HepG2 (cell line): ENCODE data around the gene CAV3. TPM values are rescaled to one million over a fixed set of nuclear protein-coding genes. Genes with fewer than 3 reads are reported as not detected.

ENCODE experiments used
- ATAC-seq: fragments of 200-7000 bp; cut with Tn5 transposase; 3 replicates; pipeline ENCODE4 v1.9.1; 2020; ENCODE audit warnings: mild to moderate bottlenecking, moderate library complexity
- BruUV-seq: library from RNA; stranded (reverse); fragments of 400-500 nt; replicated peaks from 2 replicates; lab custom pipeline; 2021; lab: Mats Ljungman, UMichigan
- CTCF ChIA-PET: fragments of 300-600 bp; formaldehyde crosslinking; extraction: SDS; loops from one replicate; lab custom pipeline; 2021; ENCODE audit warnings: low total read pairs, inconsistent platforms, low intra/inter-chr PET ratio; lab: Yijun Ruan, JAX
- POLR2A ChIA-PET: fragments of 350-600 bp; sonication (Branson Sonifier 250); formaldehyde crosslinking; loops from one replicate; lab custom pipeline; 2020; ENCODE audit warnings: antibody characterized with exemption, inconsistent platforms; lab: Yijun Ruan, JAX
- DNase-seq: peaks from one replicate; pipeline ENCODE4 v3.0.0-alpha.2; 2015; ENCODE audit warnings: low spot score
- FAIRE-seq: peaks from 3 replicates; lab custom pipeline; 2011; peaks lifted over from hg19 to GRCh38; lab: Jason Lieb, UNC
- H2AFZ ChIP-seq: one replicate; pipeline ENCODE4 v1.6.1; 2011; ENCODE audit warnings: low read length, inconsistent platforms
- H3K27ac ChIP-seq: fragments of 300-600 bp; 3 replicates; pipeline ENCODE4 v1.8.0; 2011; ENCODE audit warnings: mixed run types, mild to moderate bottlenecking, mixed read lengths, low read length, inconsistent platforms; ENCODE audit not compliant: insufficient read depth; ENCODE audit errors: extremely low read length
- H3K27me3 ChIP-seq, 2 experiments: fragments of 200-600 bp in 1 of 2; 2 replicates in 1 of 2; 3 replicates in 1 of 2; pipeline versions ENCODE4 v1.6.0 to v1.8.0; 2011; ENCODE audit warnings: low read length in 2 of 2, mild to moderate bottlenecking in 2 of 2, moderate library complexity in 2 of 2, inconsistent platforms in 1 of 2; ENCODE audit not compliant: insufficient read depth in 2 of 2, control insufficient read depth in 1 of 2
- H3K36me3 ChIP-seq, 2 experiments: fragments of 200-600 bp in 1 of 2; replicated peaks in 1 of 2; 2 replicates in 1 of 2; 3 replicates in 1 of 2; pipeline versions ENCODE4 v1.5.1 to v1.8.0; 2011; ENCODE audit warnings: low read length in 2 of 2, inconsistent platforms in 1 of 2; ENCODE audit not compliant: insufficient read depth in 2 of 2, control insufficient read depth in 1 of 2
- H3K4me1 ChIP-seq: 2 replicates; pipeline ENCODE4 v1.5.1; 2012; ENCODE audit warnings: low read length, inconsistent platforms; ENCODE audit not compliant: insufficient read depth
- H3K4me2 ChIP-seq: 2 replicates; pipeline ENCODE4 v1.6.0; 2011; ENCODE audit warnings: low read depth, low read length, inconsistent platforms
- H3K4me3 ChIP-seq, 3 experiments: fragments of 200-600 bp in 1 of 3; sonication (generic), shearing (Covaris generic) in 1 of 3; replicated peaks in 1 of 3; 2 replicates each; pipeline ENCODE4 v1.5.1; 2011 to 2016; ENCODE audit warnings: low read length in 3 of 3, inconsistent platforms in 2 of 3, low read depth in 2 of 3, mild to moderate bottlenecking in 2 of 3, control low read depth in 1 of 3, mixed read lengths in 1 of 3; ENCODE audit not compliant: insufficient read depth in 1 of 3
- H3K79me2 ChIP-seq: one replicate; pipeline ENCODE4 v1.6.1; 2011; ENCODE audit warnings: low read length, inconsistent platforms; ENCODE audit not compliant: insufficient read depth
- H3K9ac ChIP-seq: 2 replicates; pipeline ENCODE4 v1.6.0; 2011; ENCODE audit warnings: mild to moderate bottlenecking, low read depth, low read length, inconsistent platforms; ENCODE audit not compliant: insufficient read depth
- H3K9me3 ChIP-seq: 2 replicates; pipeline ENCODE4 v1.5.1; 2012; ENCODE audit warnings: mild to moderate bottlenecking, low read length
- H4K20me1 ChIP-seq: 2 replicates; pipeline ENCODE4 v1.6.0; 2011; ENCODE audit warnings: inconsistent platforms, mild to moderate bottlenecking, low read length, moderate library complexity; ENCODE audit not compliant: insufficient read depth
- CBX2 ChIP-seq, 2 experiments: fragments of 200-600 bp in 1 of 2; sonication (generic); formaldehyde crosslinking in 1 of 2; IDR thresholded peaks; 2 replicates each; pipeline versions ENCODE4 v1.7.0 to v1.8.1; 2018 to 2022; ENCODE audit warnings: low read depth in 2 of 2, low read length in 1 of 2, mild to moderate bottlenecking in 1 of 2, missing genetic modification reagents in 1 of 2
- CHD4 ChIP-seq: fragments of 200-600 bp; sonication (generic); IDR thresholded peaks from 2 replicates; pipeline ENCODE4 v1.7.0; 2017; ENCODE audit warnings: mild to moderate bottlenecking, low read length, borderline replicate concordance
- NPAS2 ChIP-seq: sonication (generic); formaldehyde crosslinking; IDR thresholded peaks from 2 replicates; pipeline ENCODE4 v1.8.0; 2022; ENCODE audit warnings: mild to moderate bottlenecking, missing genetic modification reagents, borderline replicate concordance
- RXRA ChIP-seq: sonication (generic); formaldehyde crosslinking; IDR thresholded peaks from 2 replicates; pipeline ENCODE4 v1.5.1; 2020; ENCODE audit warnings: missing genetic modification reagents
- THAP11 ChIP-seq: IDR thresholded peaks from 2 replicates; pipeline ENCODE4 v1.6.1; 2016; ENCODE audit warnings: missing biosample characterization, missing genetic modification reagents
- ZNF777 ChIP-seq: sonication (generic); formaldehyde crosslinking; IDR thresholded peaks from 2 replicates; pipeline ENCODE4 v1.4.0; 2020; ENCODE audit warnings: missing genetic modification reagents
- WGBS: methylation state at CpG from one replicate; pipeline ENCODE4 v1.1.6; 2017; ENCODE audit warnings: low lambda C conversion rate; 5-methylcytosine and 5-hydroxymethylcytosine counted together
- in situ Hi-C: cut with HindIII; loops from 2 replicates; pipeline ENCODE4 v1.10.0; 2017; ENCODE audit warnings: low pct_unique_long_range_greater_than_20kb; ENCODE audit not compliant: extremely low pct_ligation_motif_present
- intact Hi-C: fragments of 100-400 bp; cut with micrococcal nuclease; formaldehyde crosslinking; loops from one replicate; pipeline ENCODE4 v1.10.0; 2022; ENCODE audit not compliant: unreplicated experiment
- polyA plus RNA-seq, 8 experiments: library from polyadenylated mRNA; depleted of rRNA in 3 of 8; stranded (reverse) in 7 of 8; unstranded in 1 of 8; fragments of >200 nt; fragmentation: Illumina TruSeq in 4 of 8; extraction: Trizol in 4 of 8; gene quantifications; 2 replicates each; pipeline versions ENCODE4 v1.2.1 to v1.2.3, GENCODE V29; 2011 to 2016; ENCODE audit warnings: low read depth in 4 of 8, missing spikeins in 1 of 8, mixed read lengths in 1 of 8; ENCODE audit not compliant: insufficient read depth in 1 of 8
- total RNA-seq, 5 experiments: library from RNA; depleted of rRNA; stranded (reverse); fragments of >200 nt; fragmentation: Illumina TruSeq; extraction: Trizol; gene quantifications; 2 replicates each; pipeline ENCODE4 v1.2.3, GENCODE V29; 2016; ENCODE audit warnings: low read depth in 1 of 5
- TF ChIP-seq, protein P1 (sequence below): sonication (generic); formaldehyde crosslinking; IDR thresholded peaks from 2 replicates; pipeline ENCODE4 v1.8.0; 2022; ENCODE audit warnings: mild to moderate bottlenecking, missing genetic modification reagents; ENCODE audit not compliant: insufficient replicate concordance
- TF ChIP-seq, protein P2 (sequence below): sonication (generic); formaldehyde crosslinking; IDR thresholded peaks from 2 replicates; pipeline ENCODE4 v1.4.0; 2020; ENCODE audit warnings: missing genetic modification reagents
- TF ChIP-seq, protein P3 (sequence below): sonication (generic); formaldehyde crosslinking; conservative IDR thresholded peaks from 2 replicates; pipeline ENCODE4 v1.4.0; 2020; ENCODE audit warnings: missing genetic modification reagents
- TF ChIP-seq, protein P4 (sequence below): sonication (generic); formaldehyde crosslinking; conservative IDR thresholded peaks from 2 replicates; pipeline ENCODE4 v1.4.0; 2020; ENCODE audit warnings: missing genetic modification reagents
- TF ChIP-seq, protein P5 (sequence below): sonication (generic); formaldehyde crosslinking; IDR thresholded peaks from 2 replicates; pipeline ENCODE4 v1.5.0; 2020; ENCODE audit warnings: missing genetic modification reagents, mild to moderate bottlenecking, borderline replicate concordance

The CAV3 gene
- total and polyA plus RNA-seq, 2 of the 13 experiments (the other 11 are each of a cell fraction or from before 2014, with no cell fraction given) = not detected

DNA sequence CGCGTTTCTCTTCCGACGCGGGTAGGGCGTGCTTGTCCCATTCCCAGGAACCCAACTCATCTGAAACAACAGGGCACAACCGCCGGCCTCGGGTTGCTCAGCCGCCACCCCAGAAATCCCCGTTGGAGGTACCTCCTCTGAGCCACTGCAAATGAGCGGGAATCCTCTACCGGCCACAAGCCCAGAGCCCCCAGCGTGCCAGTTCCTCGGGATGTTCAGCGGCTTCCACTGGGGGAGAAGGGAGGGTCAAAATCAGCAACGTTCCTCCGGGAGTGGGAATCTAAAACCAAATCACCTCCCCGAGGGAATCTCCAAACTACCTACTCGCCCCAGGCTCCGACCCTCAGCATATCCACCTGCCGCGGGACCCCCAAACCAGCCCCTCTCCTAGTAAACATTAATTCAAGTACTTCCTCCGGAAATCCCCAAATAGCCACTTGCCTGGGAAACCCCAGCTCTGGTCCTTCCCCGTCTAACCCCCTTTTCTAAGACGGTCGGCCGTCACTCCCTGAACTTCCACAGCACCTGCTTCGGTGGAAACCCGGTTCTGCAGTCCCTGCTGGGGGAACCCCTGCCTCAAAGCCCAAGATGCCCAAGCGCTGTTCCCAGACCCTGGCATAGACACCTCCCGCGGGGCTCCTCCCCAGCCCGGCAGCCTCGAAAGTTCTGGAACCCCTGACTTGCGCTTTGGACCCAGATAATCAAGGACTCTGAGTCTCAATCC lies 34.9 kb downstream of the CAV3 start:
- POLR2A ChIA-PET = interaction anchor here (1.4 kb wide), 1 partner anchor 122 kb away, joined by 5 read pairs; no protein-coding TSS in a partner anchor
- Histone ChIP-seq H3K36me3 (no peaks in the 10 kb centered on the region), H2AFZ (no peak overlapping the region), H3K4me2 (peak overlapping the region; percentile 70), H3K9me3 (no peaks in the 10 kb centered on the region), H3K27me3 (peaks cover 0 to 9% of the 10 kb centered on the region in 2 experiments; a peak in 2 of 5 replicates), H3K9ac (no peak overlapping the region), H3K79me2 (no peaks in the 10 kb centered on the region), H3K4me1 (peaks cover 32% of the 10 kb centered on the region), H3K4me3 (peak overlapping the region in 1 of 3 experiments; percentile 62; a peak in 3 of 6 replicates), H4K20me1 (no peaks in the 10 kb centered on the region), H3K27ac (no peak overlapping the region)
- ATAC-seq (peak; percentile 16), DNase-seq (no peak), FAIRE-seq (no peak)
- intact Hi-C loops (loop anchor here (1.0 kb wide), 1 partner anchor 105 kb away; no protein-coding TSS in a partner anchor), in situ Hi-C loops (no loop called here)
- 41% methylated on average over 20 of the region's 36 CpGs for WGBS
- CTCF ChIA-PET = interaction anchor here (2.2 kb wide), 1 partner anchor 105 kb away, joined by 8 read pairs; no protein-coding TSS in a partner anchor
- no TSS peak for BruUV-seq
- TF ChIP-seq, protein P1, sequence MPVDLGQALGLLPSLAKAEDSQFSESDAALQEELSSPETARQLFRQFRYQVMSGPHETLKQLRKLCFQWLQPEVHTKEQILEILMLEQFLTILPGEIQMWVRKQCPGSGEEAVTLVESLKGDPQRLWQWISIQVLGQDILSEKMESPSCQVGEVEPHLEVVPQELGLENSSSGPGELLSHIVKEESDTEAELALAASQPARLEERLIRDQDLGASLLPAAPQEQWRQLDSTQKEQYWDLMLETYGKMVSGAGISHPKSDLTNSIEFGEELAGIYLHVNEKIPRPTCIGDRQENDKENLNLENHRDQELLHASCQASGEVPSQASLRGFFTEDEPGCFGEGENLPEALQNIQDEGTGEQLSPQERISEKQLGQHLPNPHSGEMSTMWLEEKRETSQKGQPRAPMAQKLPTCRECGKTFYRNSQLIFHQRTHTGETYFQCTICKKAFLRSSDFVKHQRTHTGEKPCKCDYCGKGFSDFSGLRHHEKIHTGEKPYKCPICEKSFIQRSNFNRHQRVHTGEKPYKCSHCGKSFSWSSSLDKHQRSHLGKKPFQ (CRISPR knock-in tag) = no peak
- TF ChIP-seq, protein P2, sequence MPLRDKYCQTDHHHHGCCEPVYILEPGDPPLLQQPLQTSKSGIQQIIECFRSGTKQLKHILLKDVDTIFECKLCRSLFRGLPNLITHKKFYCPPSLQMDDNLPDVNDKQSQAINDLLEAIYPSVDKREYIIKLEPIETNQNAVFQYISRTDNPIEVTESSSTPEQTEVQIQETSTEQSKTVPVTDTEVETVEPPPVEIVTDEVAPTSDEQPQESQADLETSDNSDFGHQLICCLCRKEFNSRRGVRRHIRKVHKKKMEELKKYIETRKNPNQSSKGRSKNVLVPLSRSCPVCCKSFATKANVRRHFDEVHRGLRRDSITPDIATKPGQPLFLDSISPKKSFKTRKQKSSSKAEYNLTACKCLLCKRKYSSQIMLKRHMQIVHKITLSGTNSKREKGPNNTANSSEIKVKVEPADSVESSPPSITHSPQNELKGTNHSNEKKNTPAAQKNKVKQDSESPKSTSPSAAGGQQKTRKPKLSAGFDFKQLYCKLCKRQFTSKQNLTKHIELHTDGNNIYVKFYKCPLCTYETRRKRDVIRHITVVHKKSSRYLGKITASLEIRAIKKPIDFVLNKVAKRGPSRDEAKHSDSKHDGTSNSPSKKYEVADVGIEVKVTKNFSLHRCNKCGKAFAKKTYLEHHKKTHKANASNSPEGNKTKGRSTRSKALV = 0 out of 2 replicates have a peak, but pooled peaks have one; percentile 11
- TF ChIP-seq CHD4 (no peak), ZNF777 (CRISPR knock-in tag) (peak; percentile 15; the same call in 1 of the 2 replicates), CBX2 (IDR thresholded peaks at IDR 0.05; ENCODE audit: low read depth, low read length) (no peak), CBX2 (CRISPR knock-in tag; IDR thresholded peaks at IDR 0.05; ENCODE audit: low read depth) (no peak), NPAS2 (no peak), RXRA (CRISPR knock-in tag) (no peak), THAP11 (CRISPR knock-in tag) (no peak)
- TF ChIP-seq, protein P3, sequence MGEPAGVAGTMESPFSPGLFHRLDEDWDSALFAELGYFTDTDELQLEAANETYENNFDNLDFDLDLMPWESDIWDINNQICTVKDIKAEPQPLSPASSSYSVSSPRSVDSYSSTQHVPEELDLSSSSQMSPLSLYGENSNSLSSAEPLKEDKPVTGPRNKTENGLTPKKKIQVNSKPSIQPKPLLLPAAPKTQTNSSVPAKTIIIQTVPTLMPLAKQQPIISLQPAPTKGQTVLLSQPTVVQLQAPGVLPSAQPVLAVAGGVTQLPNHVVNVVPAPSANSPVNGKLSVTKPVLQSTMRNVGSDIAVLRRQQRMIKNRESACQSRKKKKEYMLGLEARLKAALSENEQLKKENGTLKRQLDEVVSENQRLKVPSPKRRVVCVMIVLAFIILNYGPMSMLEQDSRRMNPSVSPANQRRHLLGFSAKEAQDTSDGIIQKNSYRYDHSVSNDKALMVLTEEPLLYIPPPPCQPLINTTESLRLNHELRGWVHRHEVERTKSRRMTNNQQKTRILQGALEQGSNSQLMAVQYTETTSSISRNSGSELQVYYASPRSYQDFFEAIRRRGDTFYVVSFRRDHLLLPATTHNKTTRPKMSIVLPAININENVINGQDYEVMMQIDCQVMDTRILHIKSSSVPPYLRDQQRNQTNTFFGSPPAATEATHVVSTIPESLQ (CRISPR knock-in tag) = no peak
- TF ChIP-seq, protein P4, sequence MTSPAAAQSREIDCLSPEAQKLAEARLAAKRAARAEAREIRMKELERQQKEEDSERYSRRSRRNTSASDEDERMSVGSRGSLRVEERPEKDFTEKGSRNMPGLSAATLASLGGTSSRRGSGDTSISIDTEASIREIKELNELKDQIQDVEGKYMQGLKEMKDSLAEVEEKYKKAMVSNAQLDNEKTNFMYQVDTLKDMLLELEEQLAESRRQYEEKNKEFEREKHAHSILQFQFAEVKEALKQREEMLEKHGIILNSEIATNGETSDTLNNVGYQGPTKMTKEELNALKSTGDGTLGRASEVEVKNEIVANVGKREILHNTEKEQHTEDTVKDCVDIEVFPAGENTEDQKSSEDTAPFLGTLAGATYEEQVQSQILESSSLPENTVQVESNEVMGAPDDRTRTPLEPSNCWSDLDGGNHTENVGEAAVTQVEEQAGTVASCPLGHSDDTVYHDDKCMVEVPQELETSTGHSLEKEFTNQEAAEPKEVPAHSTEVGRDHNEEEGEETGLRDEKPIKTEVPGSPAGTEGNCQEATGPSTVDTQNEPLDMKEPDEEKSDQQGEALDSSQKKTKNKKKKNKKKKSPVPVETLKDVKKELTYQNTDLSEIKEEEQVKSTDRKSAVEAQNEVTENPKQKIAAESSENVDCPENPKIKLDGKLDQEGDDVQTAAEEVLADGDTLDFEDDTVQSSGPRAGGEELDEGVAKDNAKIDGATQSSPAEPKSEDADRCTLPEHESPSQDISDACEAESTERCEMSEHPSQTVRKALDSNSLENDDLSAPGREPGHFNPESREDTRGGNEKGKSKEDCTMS = no peak
- TF ChIP-seq, protein P5, sequence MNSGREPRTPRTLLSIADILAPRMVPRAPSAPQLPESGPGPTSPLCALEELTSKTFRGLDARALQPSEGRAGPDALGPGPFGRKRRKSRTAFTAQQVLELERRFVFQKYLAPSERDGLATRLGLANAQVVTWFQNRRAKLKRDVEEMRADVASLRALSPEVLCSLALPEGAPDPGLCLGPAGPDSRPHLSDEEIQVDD (CRISPR knock-in tag) = no peak
